Smooth muscle cell of bladder (primary cell): ENCODE measurements around the gene FAM111A. TPM values are rescaled to one million over a fixed set of nuclear protein-coding genes. Genes with fewer than 3 reads are reported as not detected.

Experiments used
- total RNA-seq: library from RNA; depleted of rRNA; stranded (reverse); fragments of >200 nt; gene quantifications from 2 replicates; pipeline ENCODE4 v1.2.3, GENCODE V29; 2014

FAM111A gene
- 32.3 and 40.8 TPM in 2 replicates for total RNA-seq

GRCh38 chr11:59142530-59143507 is at the start of gene FAM111A:
TSS of gene FAM111A (plus strand) at chr11:59142856. CDS start at chr11:59148873, 6,017 bp downstream.

GRCh38 chr11:59106363-59107336 is 36.0 kb upstream of the FAM111A start, which contains the start of gene FAM111B:
TSS of gene FAM111B (plus strand) at chr11:59107237. CDS start at chr11:59109626, 2,389 bp downstream.

GRCh38 chr11:59171508-59172322 is 29.1 kb downstream of the FAM111A start, which contains the start of gene DTX4:
TSS of gene DTX4 (plus strand) at chr11:59172132. CDS start at chr11:59172596, 464 bp downstream.

Other genes with a start within 250 kb of the FAM111A start
- 0.57 TPM in 1 of 2 replicates, not detected in the other for gene GLYATL1, start 203.4 kb upstream of the FAM111A start, total RNA-seq
- not detected in 2 replicates for gene GLYATL1B, start 56.5 kb upstream of the FAM111A start, total RNA-seq
- gene FAM111B, start 35.6 kb upstream of the FAM111A start, total RNA-seq: 0.37 and 1.00 TPM in 2 replicates
- 3.6 and 6.3 TPM in 2 replicates for gene DTX4, start 29.3 kb downstream of the FAM111A start, total RNA-seq
- not detected in 2 replicates for gene MPEG1, start 70.1 kb downstream of the FAM111A start, total RNA-seq
- gene OR5AN1, start 216.0 kb downstream of the FAM111A start, total RNA-seq: not detected in 2 replicates